ENCODE data around the gene PLA2G12B.
"Not testable (repeated sequence)": the region's sequence is repeated elsewhere in the genome, so short reads cannot be mapped to it uniquely, and the experiment has no call there.

DNA sequence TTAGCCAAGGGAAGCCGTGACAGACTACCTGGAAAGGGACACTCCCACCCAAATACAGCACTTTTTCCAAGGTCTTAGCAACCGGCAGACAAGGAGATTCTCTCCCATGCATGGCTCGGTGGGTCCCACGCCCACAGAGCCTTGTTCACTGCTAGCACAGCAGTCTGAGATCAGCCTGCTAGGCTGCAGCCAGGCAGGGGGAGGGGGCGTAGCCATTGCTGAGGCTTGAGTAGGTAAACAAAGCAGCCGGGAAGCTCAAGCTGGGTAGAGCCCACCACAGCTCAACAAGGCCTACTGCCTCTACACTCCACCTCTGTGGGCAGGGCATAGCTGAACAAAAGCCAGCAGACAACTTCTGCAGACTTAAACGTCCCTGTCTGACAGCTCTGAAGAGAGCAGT is 35.2 kb upstream of the PLA2G12B start:
- not testable (repeated sequence) for TF ChIP-seq POLR2A, POLR2AphosphoS5 (IDR thresholded peaks at IDR 0.05)
- TF ChIP-seq, protein P1, sequence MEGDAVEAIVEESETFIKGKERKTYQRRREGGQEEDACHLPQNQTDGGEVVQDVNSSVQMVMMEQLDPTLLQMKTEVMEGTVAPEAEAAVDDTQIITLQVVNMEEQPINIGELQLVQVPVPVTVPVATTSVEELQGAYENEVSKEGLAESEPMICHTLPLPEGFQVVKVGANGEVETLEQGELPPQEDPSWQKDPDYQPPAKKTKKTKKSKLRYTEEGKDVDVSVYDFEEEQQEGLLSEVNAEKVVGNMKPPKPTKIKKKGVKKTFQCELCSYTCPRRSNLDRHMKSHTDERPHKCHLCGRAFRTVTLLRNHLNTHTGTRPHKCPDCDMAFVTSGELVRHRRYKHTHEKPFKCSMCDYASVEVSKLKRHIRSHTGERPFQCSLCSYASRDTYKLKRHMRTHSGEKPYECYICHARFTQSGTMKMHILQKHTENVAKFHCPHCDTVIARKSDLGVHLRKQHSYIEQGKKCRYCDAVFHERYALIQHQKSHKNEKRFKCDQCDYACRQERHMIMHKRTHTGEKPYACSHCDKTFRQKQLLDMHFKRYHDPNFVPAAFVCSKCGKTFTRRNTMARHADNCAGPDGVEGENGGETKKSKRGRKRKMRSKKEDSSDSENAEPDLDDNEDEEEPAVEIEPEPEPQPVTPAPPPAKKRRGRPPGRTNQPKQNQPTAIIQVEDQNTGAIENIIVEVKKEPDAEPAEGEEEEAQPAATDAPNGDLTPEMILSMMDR (IDR thresholded peaks at IDR 0.05): not testable (repeated sequence)
